SK-N-SH treated with all-trans-retinoic acid at 6 μM for 48 hours (cell line): Measurements from ENCODE around the gene SYT8.

Experiments
- GLIS3 ChIP-seq: fragments of 250-450 bp; sonication (Bioruptor Pico); IDR thresholded peaks from 2 replicates; pipeline ENCODE4 v1.5.0; 2020; ENCODE audit warnings: mild to moderate bottlenecking, moderate library complexity
- OSR1 ChIP-seq: fragments of 250-450 bp; sonication (Bioruptor Pico); IDR thresholded peaks from 2 replicates; pipeline ENCODE4 v1.8.0; 2022; ENCODE audit warnings: moderate library complexity, mild to moderate bottlenecking, inconsistent platforms
- TCF4 ChIP-seq: fragments of 250-450 bp; sonication (Bioruptor Pico); IDR thresholded peaks from 2 replicates; pipeline ENCODE4 v1.8.0; 2021; ENCODE audit warnings: mild to moderate bottlenecking, moderate library complexity, borderline replicate concordance
- TOX ChIP-seq: fragments of 250-450 bp; sonication (Bioruptor Pico); IDR thresholded peaks from 2 replicates; pipeline ENCODE4 v1.8.0; 2021; ENCODE audit warnings: mild to moderate bottlenecking, moderate library complexity, borderline replicate concordance
- ZC3H10 ChIP-seq: fragments of 250-450 bp; sonication (Bioruptor Pico); IDR thresholded peaks from 2 replicates; pipeline ENCODE4 v1.5.1; 2021; ENCODE audit warnings: mild to moderate bottlenecking, moderate library complexity
- ZFP3 ChIP-seq: fragments of 250-450 bp; sonication (Bioruptor Pico); IDR thresholded peaks from 2 replicates; pipeline ENCODE4 v1.5.0; 2020; ENCODE audit warnings: mild to moderate bottlenecking, moderate library complexity
- TF ChIP-seq, protein P1 (sequence below): fragments of 250-450 bp; sonication (Bioruptor Pico); IDR thresholded peaks from 2 replicates; pipeline ENCODE4 v1.8.0; 2020; ENCODE audit warnings: mild to moderate bottlenecking, moderate library complexity, borderline replicate concordance
- TF ChIP-seq, protein P2 (sequence below): fragments of 250-450 bp; sonication (Bioruptor Pico); IDR thresholded peaks from 2 replicates; pipeline ENCODE4 v1.5.0; 2020; ENCODE audit warnings: mild to moderate bottlenecking, moderate library complexity
- TF ChIP-seq, protein P3 (sequence below): fragments of 250-450 bp; sonication (Bioruptor Pico); IDR thresholded peaks from 2 replicates; pipeline ENCODE4 v1.5.1; 2020; ENCODE audit warnings: low read depth, mild to moderate bottlenecking, moderate library complexity

DNA sequence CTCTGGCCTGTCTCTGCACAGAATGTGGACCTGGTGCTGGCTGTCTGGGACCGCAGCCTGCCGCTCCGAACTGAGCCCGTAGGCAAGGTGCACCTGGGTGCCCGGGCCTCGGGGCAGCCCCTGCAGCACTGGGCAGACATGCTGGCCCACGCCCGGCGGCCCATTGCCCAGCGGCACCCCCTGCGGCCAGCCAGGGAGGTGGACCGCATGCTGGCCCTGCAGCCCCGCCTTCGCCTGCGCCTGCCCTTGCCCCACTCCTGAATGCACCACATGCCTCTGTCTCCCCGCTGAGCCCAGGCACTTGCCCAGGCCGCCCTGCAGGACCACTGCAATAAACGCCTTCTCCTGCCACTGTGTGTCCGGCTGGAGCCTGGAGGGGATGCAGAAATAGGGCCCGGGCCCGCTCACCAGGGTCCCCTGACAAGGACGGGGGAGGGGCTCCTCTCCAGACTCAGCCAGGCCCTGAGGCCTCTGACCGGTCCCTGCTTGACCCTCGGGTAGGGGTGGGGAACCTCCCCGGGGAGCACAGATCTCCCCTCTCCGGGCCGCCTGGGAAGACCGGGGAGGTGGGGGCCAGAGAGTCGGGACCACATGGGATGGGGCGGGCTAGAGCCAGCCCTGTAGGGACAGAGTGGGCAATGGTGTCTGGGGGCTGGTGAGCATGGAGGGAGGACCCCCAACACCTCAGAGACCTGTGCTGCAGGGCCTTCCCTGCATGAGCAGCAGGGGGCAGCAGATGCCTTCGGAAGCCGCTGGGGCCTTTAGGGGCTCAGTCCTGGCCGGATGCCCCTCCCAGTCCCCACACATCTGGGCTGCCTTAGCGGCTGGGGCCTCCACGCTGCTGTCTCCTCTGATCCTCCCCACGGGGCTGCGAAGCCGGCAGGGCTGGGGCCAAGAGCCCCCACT lies 2.6 kb downstream of the SYT8 start:
- no peak for TF ChIP-seq ZC3H10 (CRISPR knock-in tag)
- TF ChIP-seq GLIS3 (CRISPR knock-in tag): no peak
- TF ChIP-seq, protein P1, sequence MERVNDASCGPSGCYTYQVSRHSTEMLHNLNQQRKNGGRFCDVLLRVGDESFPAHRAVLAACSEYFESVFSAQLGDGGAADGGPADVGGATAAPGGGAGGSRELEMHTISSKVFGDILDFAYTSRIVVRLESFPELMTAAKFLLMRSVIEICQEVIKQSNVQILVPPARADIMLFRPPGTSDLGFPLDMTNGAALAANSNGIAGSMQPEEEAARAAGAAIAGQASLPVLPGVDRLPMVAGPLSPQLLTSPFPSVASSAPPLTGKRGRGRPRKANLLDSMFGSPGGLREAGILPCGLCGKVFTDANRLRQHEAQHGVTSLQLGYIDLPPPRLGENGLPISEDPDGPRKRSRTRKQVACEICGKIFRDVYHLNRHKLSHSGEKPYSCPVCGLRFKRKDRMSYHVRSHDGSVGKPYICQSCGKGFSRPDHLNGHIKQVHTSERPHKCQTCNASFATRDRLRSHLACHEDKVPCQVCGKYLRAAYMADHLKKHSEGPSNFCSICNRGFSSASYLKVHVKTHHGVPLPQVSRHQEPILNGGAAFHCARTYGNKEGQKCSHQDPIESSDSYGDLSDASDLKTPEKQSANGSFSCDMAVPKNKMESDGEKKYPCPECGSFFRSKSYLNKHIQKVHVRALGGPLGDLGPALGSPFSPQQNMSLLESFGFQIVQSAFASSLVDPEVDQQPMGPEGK (CRISPR knock-in tag): no peak
- TF ChIP-seq, protein P2, sequence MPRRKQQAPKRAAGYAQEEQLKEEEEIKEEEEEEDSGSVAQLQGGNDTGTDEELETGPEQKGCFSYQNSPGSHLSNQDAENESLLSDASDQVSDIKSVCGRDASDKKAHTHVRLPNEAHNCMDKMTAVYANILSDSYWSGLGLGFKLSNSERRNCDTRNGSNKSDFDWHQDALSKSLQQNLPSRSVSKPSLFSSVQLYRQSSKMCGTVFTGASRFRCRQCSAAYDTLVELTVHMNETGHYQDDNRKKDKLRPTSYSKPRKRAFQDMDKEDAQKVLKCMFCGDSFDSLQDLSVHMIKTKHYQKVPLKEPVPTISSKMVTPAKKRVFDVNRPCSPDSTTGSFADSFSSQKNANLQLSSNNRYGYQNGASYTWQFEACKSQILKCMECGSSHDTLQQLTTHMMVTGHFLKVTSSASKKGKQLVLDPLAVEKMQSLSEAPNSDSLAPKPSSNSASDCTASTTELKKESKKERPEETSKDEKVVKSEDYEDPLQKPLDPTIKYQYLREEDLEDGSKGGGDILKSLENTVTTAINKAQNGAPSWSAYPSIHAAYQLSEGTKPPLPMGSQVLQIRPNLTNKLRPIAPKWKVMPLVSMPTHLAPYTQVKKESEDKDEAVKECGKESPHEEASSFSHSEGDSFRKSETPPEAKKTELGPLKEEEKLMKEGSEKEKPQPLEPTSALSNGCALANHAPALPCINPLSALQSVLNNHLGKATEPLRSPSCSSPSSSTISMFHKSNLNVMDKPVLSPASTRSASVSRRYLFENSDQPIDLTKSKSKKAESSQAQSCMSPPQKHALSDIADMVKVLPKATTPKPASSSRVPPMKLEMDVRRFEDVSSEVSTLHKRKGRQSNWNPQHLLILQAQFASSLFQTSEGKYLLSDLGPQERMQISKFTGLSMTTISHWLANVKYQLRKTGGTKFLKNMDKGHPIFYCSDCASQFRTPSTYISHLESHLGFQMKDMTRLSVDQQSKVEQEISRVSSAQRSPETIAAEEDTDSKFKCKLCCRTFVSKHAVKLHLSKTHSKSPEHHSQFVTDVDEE (CRISPR knock-in tag): no peak
- TF ChIP-seq, protein P3, sequence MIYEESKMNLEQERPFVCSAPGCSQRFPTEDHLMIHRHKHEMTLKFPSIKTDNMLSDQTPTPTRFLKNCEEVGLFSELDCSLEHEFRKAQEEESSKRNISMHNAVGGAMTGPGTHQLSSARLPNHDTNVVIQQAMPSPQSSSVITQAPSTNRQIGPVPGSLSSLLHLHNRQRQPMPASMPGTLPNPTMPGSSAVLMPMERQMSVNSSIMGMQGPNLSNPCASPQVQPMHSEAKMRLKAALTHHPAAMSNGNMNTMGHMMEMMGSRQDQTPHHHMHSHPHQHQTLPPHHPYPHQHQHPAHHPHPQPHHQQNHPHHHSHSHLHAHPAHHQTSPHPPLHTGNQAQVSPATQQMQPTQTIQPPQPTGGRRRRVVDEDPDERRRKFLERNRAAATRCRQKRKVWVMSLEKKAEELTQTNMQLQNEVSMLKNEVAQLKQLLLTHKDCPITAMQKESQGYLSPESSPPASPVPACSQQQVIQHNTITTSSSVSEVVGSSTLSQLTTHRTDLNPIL (CRISPR knock-in tag): no peak
- TF ChIP-seq ZFP3 (CRISPR knock-in tag): no peak
- no peak for TF ChIP-seq TOX (CRISPR knock-in tag)
- TF ChIP-seq TCF4 (CRISPR knock-in tag): no peak
- no peak for TF ChIP-seq OSR1 (CRISPR knock-in tag)
